Endothelial cell (in vitro differentiated cells): ENCODE measurements around the gene CBX2. TPM values are rescaled to one million over a fixed set of nuclear protein-coding genes. Genes with fewer than 3 reads are reported as not detected.

Experiments
- DNase-seq: peaks from one replicate; pipeline ENCODE4 v3.0.0; 2021; ENCODE audit warnings: low spot score
- H3K27ac Mint-ChIP-seq: one replicate; pipeline ENCODE4 v1.8.0; 2021; ENCODE audit warnings: mixed read lengths, inconsistent platforms; ENCODE audit not compliant: unreplicated experiment
- H3K27me3 Mint-ChIP-seq: one replicate; pipeline ENCODE4 v1.8.0; 2021; ENCODE audit warnings: mild to moderate bottlenecking, moderate library complexity, mixed read lengths, inconsistent platforms; ENCODE audit not compliant: unreplicated experiment
- H3K36me3 Mint-ChIP-seq: one replicate; pipeline ENCODE4 v1.8.0; 2021; ENCODE audit warnings: mild to moderate bottlenecking, low read depth, mixed read lengths, inconsistent platforms; ENCODE audit not compliant: unreplicated experiment
- H3K4me1 Mint-ChIP-seq: one replicate; pipeline ENCODE4 v1.8.0; 2021; ENCODE audit warnings: mild to moderate bottlenecking, mixed read lengths, inconsistent platforms; ENCODE audit not compliant: unreplicated experiment
- H3K4me3 Mint-ChIP-seq: one replicate; pipeline ENCODE4 v1.8.0; 2021; ENCODE audit warnings: mild to moderate bottlenecking, mixed read lengths, inconsistent platforms; ENCODE audit not compliant: unreplicated experiment
- H3K9me3 Mint-ChIP-seq: one replicate; pipeline ENCODE4 v1.8.0; 2021; ENCODE audit warnings: mixed read lengths, inconsistent platforms; ENCODE audit not compliant: unreplicated experiment
- total RNA-seq: library from RNA; stranded (reverse); fragmentation: NEBNext Ultra II Directional; extraction: Animal tissue kit (Norgen Biotek cat#: 25700); gene quantifications from one replicate; pipeline ENCODE4 v1.2.1, GENCODE V29; 2021; ENCODE audit not compliant: unreplicated experiment
- TF ChIP-seq, protein P1 (sequence below): fragments of 200-600 bp; sonication (generic); IDR thresholded peaks from one replicate; pipeline ENCODE4 v1.5.0; 2021; ENCODE audit warnings: antibody characterized with exemption; ENCODE audit not compliant: unreplicated experiment

The CBX2 gene
- total RNA-seq, 1 donor from 2014 or later, result 50.0 TPM

DNA sequence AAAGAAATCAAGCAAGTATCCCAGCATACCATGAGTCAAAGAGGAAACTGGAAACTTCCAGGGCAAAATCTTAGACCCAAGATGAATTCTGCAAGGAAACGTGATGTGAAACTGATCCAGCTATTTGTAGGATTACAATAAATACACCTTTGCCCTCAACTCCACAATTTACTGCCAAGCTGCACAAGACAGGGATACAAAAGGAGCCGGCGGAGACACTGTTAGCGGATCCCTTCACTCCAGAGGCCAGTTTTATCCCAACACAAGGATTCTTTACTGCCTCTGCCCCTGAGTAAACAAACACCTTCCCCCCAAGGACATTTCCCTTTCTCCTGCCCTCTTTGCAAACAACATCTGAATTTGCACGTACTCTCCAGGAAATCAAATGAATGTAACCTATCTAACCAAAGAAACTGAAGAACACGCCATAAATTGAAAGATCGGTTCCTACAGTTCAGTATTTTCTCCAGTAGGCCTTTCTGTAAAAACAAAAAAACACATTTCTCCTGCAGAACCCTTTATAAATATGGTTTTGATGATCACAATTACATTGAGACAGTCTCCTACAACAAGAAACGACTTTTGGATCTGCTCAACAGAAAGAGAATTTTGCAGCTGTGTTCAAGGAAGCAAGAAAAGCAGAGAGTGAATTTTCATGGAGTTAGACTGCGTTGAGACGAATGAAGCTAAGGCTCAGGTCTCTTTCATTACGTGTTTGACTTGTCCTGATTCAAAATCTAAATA, 1.4 kb upstream of the CBX2 start:
- H3K4me3 Mint-ChIP-seq, result peak overlapping the region; percentile 56
- H3K4me1 Mint-ChIP-seq, result peaks cover 44% of the 10 kb centered on the region
- no peak for DNase-seq

DNA sequence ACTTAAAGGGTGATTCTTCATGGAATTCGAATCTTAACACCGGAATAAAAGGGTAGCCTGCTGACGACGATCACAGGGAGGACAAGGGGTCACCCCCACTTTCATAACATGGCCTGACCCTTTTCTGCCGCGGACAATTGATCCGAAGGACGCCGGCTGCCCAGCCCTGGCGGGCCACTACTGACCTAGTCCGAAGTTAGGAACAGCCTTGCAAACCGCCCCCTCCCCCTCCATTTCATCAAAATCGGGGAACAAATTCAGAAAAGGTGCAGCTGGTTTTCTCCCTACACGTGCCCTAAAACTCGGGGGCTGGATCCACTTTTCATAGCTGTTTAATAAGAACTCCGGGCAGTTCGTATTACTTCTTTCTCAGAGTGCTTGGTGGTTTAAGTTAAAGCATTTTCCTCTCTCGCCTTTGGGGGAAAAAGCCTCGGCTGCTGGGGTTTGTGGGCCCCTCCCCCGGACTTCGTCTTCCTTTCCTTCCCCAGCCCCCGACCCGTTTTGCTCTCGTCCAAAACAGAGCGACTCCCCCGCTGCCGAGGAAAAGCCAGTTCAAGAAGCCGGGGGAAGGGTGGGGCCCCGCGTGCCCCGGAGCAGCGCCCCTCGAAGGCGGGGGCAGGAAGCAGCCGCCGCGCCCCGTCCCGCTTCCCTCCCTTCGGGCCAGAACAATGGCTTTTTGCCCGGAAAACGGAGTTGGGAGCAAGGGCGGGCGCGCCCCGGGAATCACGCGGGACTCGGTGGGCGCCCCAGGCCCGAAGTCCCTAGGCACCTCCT, 641 bp upstream of the CBX2 start:
- TF ChIP-seq, protein P1, sequence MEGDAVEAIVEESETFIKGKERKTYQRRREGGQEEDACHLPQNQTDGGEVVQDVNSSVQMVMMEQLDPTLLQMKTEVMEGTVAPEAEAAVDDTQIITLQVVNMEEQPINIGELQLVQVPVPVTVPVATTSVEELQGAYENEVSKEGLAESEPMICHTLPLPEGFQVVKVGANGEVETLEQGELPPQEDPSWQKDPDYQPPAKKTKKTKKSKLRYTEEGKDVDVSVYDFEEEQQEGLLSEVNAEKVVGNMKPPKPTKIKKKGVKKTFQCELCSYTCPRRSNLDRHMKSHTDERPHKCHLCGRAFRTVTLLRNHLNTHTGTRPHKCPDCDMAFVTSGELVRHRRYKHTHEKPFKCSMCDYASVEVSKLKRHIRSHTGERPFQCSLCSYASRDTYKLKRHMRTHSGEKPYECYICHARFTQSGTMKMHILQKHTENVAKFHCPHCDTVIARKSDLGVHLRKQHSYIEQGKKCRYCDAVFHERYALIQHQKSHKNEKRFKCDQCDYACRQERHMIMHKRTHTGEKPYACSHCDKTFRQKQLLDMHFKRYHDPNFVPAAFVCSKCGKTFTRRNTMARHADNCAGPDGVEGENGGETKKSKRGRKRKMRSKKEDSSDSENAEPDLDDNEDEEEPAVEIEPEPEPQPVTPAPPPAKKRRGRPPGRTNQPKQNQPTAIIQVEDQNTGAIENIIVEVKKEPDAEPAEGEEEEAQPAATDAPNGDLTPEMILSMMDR, result no peak
- no peaks in the 10 kb centered on the region for H3K9me3 Mint-ChIP-seq
- peak; percentile 80 for DNase-seq
- peak overlapping the region; percentile 68 for H3K27ac Mint-ChIP-seq
- peak overlapping the region; percentile 56 for H3K4me3 Mint-ChIP-seq
- peaks cover 23% of the 10 kb centered on the region for H3K36me3 Mint-ChIP-seq
- H3K4me1 Mint-ChIP-seq, result peaks cover 47% of the 10 kb centered on the region
- H3K27me3 Mint-ChIP-seq, result peaks cover 14% of the 10 kb centered on the region

More for the DNA sequence above, 1.4 kb upstream of the CBX2 start:
- Mint-ChIP-seq H3K9me3 (no peaks in the 10 kb centered on the region), H3K36me3 (peaks cover 22% of the 10 kb centered on the region), H3K27me3 (peaks cover 15% of the 10 kb centered on the region), H3K27ac (peak overlapping the region; percentile 68)
- TF ChIP-seq, protein P1, result no peak

DNA sequence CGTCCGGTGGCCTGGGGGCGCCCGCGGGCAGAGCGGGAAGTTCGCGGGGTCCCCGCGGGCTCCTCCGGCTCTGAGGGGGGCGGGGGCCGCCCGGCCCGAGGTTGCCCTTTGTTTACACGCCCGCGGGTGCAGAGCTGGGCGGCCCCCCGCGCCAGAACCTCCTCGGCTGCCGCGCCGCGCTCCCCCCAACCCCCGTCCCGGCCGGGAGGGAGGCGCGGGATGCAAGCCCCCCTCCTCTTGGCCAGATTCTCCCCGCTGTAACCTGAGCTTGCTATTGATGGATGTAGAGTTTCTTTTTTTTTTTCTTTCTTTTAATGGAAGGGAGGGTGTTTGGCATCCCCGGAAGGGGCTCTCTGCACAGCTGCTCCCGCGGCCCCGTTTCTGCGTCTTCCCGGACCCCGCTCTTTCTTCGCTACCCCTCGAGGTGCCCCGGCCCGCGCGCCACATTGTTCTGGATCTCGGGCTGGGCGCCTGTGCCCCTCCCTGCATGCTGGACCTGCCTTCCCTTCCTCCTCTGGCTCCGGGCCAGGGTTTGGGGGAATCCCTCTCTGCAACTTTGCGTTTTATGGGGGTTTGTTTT, 646 bp downstream of the CBX2 start:
- Mint-ChIP-seq H3K4me3 (peak overlapping the region; percentile 96), H3K27ac (peak overlapping the region; percentile 82), H3K9me3 (no peaks in the 10 kb centered on the region), H3K36me3 (peaks cover 31% of the 10 kb centered on the region), H3K4me1 (peaks cover 56% of the 10 kb centered on the region), H3K27me3 (peaks cover 18% of the 10 kb centered on the region)
- no peak for DNase-seq
- TF ChIP-seq, protein P1, result no peak

DNA sequence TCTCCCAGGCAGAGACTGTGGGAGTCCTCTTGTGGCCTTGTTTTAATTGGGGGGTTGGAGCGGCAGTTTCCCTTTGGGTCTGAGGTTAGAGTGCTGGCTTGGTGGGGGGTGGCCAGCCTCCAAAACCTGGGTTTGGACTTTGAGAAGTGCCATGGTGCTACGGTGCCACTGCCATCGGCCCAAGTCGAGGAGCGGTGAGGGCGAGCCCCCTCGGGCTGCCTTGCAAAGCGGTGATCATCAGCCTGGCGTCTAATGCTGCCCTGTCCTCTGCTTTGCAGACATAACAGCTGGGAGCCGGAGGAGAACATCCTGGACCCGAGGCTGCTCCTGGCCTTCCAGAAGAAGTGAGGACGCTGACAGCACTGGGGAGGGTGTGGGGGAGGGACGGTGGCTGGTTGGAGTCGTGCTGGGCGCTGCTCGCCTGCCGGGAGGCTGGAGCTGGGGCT, 1.2 kb downstream of the CBX2 start:
- TF ChIP-seq, protein P1, result no peak
- no peak overlapping the region for H3K27ac Mint-ChIP-seq
- H3K4me1 Mint-ChIP-seq, result peaks cover 56% of the 10 kb centered on the region
- H3K9me3 Mint-ChIP-seq, result no peaks in the 10 kb centered on the region
- peaks cover 32% of the 10 kb centered on the region for H3K36me3 Mint-ChIP-seq
- peaks cover 18% of the 10 kb centered on the region for H3K27me3 Mint-ChIP-seq
- peak overlapping the region; percentile 96 for H3K4me3 Mint-ChIP-seq
- DNase-seq, result no peak
